Inferior parietal cortex (tissue), 1 donor: Measurements from ENCODE around the gene CSPG5.

Experiments used
- DNase-seq: peaks from one replicate; pipeline ENCODE4 v3.0.0-alpha.2; 2016; ENCODE audit errors: extremely low spot score

CSPG5 gene

GRCh38 chr3:47586746-47587145 lies 8.1 kb upstream of the CSPG5 start:
- DNase-seq: no peak

- no peak for DNase-seq
Measured at GRCh38 chr3:47583320-47584075, 4.8 kb upstream of the CSPG5 start.

- no peak for DNase-seq
Measured at GRCh38 chr3:47581835-47582234, 3.2 kb upstream of the CSPG5 start.

GRCh38 chr3:47581422-47581821 lies 2.8 kb upstream of the CSPG5 start:
- no peak for DNase-seq

- no peak for DNase-seq
Measured at GRCh38 chr3:47580481-47580880, 1.8 kb upstream of the CSPG5 start.

- DNase-seq: no peak
Measured at GRCh38 chr3:47579875-47580274, 1.2 kb upstream of the CSPG5 start.

GRCh38 chr3:47578119-47578632 lies 489 bp downstream of the CSPG5 start:
- no peak for DNase-seq

- no peak for DNase-seq
Measured at GRCh38 chr3:47577583-47578118, 1.0 kb downstream of the CSPG5 start.

GRCh38 chr3:47573190-47574172 lies 5.2 kb downstream of the CSPG5 start:
- peak; percentile 58 for DNase-seq

GRCh38 chr3:47571391-47572175 lies 7.1 kb downstream of the CSPG5 start:
- peak; percentile 44 for DNase-seq

GRCh38 chr3:47568901-47569300 lies 9.8 kb downstream of the CSPG5 start:
- no peak for DNase-seq

GRCh38 chr3:47567149-47567548 lies 11.5 kb downstream of the CSPG5 start:
- DNase-seq: no peak

GRCh38 chr3:47566667-47567066 lies 12.0 kb downstream of the CSPG5 start:
- DNase-seq: no peak

GRCh38 chr3:47565734-47566550 lies 12.7 kb downstream of the CSPG5 start:
- DNase-seq: no peak

- no peak for DNase-seq
Measured at GRCh38 chr3:47556351-47556750, 22.3 kb downstream of the CSPG5 start.

- no peak for DNase-seq
Measured at GRCh38 chr3:47554335-47554734, 24.3 kb downstream of the CSPG5 start.

- no peak for DNase-seq
Measured at GRCh38 chr3:47553407-47553806, 25.3 kb downstream of the CSPG5 start.

- peak; percentile 16 for DNase-seq
Measured at GRCh38 chr3:47542471-47543173, 36.0 kb downstream of the CSPG5 start.

GRCh38 chr3:47541583-47542108 lies 37.0 kb downstream of the CSPG5 start:
- no peak for DNase-seq

GRCh38 chr3:47540281-47540680 lies 38.4 kb downstream of the CSPG5 start:
- no peak for DNase-seq
